HG03039 (cell line): ENCODE measurements around the gene CCDC149.

Source experiments
- ATAC-seq: cut with Tn5 transposase; IDR thresholded peaks from one replicate; pipeline ENCODE4 v1.9.1; 2021; ENCODE audit warnings: mild to moderate bottlenecking, moderate library complexity; ENCODE audit not compliant: unreplicated experiment

The CCDC149 gene

GRCh38 chr4:24805566-24805965 is 107.3 kb downstream of the CCDC149 start:
- no peak for ATAC-seq

- ATAC-seq = no peak
Observed at GRCh38 chr4:24805067-24805466, 107.8 kb downstream of the CCDC149 start.

DNA sequence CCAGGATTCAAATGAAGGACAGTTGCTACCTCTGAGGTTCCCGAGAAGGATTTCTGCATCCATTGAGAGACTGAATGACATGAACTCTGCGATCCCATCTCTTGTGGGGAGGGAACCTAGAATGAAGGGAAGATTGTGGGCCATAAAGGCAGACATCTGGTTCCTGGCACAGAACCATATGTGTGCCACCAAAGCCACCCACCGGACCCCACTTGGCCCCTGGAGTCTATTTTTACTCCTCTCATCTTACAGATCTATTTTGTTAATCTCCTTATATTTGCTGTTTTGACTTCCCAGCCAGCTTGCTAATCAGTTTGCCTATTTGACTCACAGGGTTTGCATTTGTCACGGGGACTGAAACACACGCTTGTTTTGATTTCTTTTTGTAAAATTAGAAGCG is 110.2 kb downstream of the CCDC149 start:
- ATAC-seq = no peak

- ATAC-seq = no peak
Observed at GRCh38 chr4:24801136-24801855, 111.5 kb downstream of the CCDC149 start.

GRCh38 chr4:24800325-24800895 is 112.4 kb downstream of the CCDC149 start:
- no peak for ATAC-seq

DNA sequence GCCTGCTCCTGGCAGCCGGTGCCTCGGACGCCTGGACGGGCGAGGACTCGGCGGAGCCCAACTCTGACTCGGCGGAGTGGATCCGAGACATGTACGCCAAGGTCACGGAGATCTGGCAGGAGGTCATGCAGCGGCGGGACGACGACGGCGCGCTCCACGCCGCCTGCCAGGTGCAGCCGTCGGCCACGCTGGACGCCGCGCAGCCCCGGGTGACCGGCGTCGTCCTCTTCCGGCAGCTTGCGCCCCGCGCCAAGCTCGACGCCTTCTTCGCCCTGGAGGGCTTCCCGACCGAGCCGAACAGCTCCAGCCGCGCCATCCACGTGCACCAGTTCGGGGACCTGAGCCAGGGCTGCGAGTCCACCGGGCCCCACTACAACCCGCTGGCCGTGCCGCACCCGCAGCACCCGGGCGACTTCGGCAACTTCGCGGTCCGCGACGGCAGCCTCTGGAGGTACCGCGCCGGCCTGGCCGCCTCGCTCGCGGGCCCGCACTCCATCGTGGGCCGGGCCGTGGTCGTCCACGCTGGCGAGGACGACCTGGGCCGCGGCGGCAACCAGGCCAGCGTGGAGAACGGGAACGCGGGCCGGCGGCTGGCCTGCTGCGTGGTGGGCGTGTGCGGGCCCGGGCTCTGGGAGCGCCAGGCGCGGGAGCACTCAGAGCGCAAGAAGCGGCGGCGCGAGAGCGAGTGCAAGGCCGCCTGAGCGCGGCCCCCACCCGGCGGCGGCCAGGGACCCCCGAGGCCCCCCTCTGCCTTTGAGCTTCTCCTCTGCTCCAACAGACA is 113.1 kb downstream of the CCDC149 start:
- ATAC-seq = no peak

GRCh38 chr4:24799196-24799543 is 113.7 kb downstream of the CCDC149 start:
- ATAC-seq = no peak

- no peak for ATAC-seq
Observed at GRCh38 chr4:24798036-24798610, 114.7 kb downstream of the CCDC149 start.

GRCh38 chr4:24796620-24797019 is 116.2 kb downstream of the CCDC149 start:
- no peak for ATAC-seq

DNA sequence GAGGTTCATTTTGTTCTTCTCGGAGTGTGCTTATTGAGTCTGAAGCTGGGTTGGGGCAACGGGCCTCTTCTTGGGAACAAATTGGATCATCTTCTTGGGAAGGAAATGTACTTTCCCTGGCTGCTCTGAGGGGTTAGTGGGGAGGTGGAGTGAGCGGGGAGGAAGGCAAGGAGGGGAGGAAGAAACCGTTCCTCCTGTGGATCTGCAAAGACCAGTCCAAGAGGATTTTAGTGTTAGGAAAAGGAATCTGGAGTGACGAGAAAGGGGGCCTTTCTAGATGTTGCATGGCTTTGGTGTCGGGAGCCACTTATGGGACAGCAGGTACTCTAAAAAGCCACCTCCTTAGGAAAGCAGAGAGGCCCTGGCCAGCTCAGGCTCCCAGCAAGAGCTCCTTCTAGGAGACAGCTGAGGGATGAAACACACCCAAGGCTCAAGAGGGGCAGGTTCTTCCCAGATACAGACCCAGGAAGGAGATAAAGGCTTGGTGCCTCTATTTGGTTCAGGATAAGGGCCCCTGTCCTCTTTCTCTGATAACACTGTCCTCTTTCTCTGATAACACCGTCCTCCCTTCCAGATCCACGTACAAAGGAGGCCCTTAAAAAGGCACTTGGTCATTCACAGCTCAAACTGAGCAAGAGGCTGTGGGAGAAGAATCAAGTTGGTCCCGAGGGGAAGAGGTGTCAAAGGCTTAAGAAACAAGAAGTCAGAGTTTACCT is 117.0 kb downstream of the CCDC149 start:
- no peak for ATAC-seq

DNA sequence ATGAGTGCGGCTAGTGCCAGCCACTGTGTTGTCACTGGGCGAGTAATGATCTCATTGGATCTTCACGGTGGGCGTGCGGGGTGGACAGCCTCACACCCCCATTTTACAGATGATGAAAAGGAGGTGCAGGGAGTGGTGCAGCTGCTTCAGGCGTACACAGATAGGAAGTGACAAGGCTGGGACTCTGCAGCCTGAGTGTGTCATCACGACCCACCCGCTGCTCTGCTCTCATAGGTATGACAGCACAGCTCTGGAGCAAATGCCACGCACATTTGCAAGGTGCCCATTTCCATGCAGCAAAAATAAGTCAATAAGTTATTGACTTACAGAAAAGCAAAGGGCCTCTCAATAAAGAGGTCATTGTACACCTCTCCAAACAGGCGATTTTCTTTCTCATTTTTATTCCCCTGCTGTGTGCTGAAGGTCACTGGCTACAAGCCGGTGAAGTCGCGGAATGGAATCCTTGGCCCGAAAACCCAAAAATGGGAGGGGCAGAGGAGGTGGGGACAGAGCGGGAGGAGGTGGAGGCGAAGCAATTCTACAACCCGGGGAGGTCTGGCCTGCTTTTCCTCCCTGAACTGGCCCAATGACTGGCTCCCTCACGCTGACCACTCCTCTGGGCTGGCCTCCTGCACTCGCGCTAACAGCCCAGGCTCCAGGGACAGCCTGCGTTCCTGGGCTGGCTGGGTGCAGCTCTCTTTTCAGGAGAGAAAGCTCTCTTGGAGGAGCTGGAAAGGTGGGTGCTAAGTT is 117.8 kb downstream of the CCDC149 start, which contains the start of gene SOD3:
TSS of gene SOD3 (plus strand) at position 658 of the 750 bp plus-strand sequence. CDS start 3,949 bp downstream, outside the sequence.
- ATAC-seq = no peak

GRCh38 chr4:24794480-24794879 is 118.4 kb downstream of the CCDC149 start:
- ATAC-seq = no peak

- no peak for ATAC-seq
Observed at GRCh38 chr4:24794051-24794450, 118.8 kb downstream of the CCDC149 start.

GRCh38 chr4:24793219-24794005 is 119.4 kb downstream of the CCDC149 start:
- ATAC-seq = no peak

GRCh38 chr4:24792552-24792951 is 120.3 kb downstream of the CCDC149 start:
- ATAC-seq = no peak

- no peak for ATAC-seq
Observed at GRCh38 chr4:24791043-24791442, 121.8 kb downstream of the CCDC149 start.

GRCh38 chr4:24783506-24783905 is 129.3 kb downstream of the CCDC149 start:
- no peak for ATAC-seq

DNA sequence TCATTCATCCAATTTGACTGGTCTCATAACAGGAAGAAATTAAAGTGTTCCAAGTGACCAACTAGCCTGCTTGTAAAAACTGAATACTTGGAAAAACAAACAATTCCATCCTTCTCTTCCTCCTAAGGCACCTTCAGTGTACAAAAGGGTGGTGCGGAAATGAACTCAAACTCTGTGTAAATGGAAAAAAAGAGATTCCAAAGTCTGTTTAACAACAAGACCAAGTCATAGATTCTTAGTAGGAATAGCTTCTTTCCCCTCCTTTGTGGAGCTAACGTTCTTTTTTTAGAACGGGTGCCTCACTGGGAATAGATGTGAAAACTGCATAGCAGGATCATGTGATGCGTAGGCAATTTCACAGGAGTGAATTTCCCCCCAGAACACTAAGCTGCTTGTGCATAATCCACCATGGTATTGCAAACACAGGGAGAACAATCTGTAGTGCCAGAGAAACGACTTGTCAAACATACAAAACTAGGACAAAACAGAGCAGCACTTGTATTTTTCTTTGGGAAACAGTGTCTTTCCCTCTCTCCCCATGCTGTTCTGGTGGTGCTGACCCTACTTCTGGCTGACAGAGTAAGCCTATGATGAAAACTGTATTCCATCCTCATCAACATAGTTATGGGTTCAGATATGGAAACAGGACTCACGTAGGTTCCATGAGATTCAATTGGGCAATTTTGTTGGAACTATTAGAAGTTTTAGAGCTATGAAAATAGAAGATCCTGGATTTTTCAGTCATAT is 130.7 kb downstream of the CCDC149 start:
- no peak for ATAC-seq
